Fibroblast of lung (primary cell): ENCODE results near the gene TEX261. TPM values are rescaled to one million over a fixed set of nuclear protein-coding genes. Genes with fewer than 3 reads are reported as not detected.

Source experiments
- DNase-seq, 2 donors: peaks; one replicate each; pipeline versions ENCODE4 v3.0.0 to v3.0.0-alpha.2; 2010; ENCODE audit warnings: low read depth in 2 of 2
- H2AFZ ChIP-seq: 2 replicates; pipeline ENCODE4 v1.5.1; 2012; ENCODE audit warnings: low read length, control low read depth, inconsistent platforms
- H3K27ac ChIP-seq: 2 replicates; pipeline ENCODE4 v1.5.1; 2011; ENCODE audit warnings: low read length, control low read depth; ENCODE audit not compliant: insufficient read depth
- H3K27me3 ChIP-seq: 2 replicates; pipeline ENCODE4 v1.5.1; 2011; ENCODE audit warnings: mild to moderate bottlenecking, low read length; ENCODE audit not compliant: control insufficient read depth, insufficient read depth
- H3K36me3 ChIP-seq: 2 replicates; pipeline ENCODE4 v1.5.1; 2011; ENCODE audit warnings: low read length; ENCODE audit not compliant: control insufficient read depth, insufficient read depth
- H3K4me1 ChIP-seq: 2 replicates; pipeline ENCODE4 v1.5.1; 2011; ENCODE audit warnings: low read length; ENCODE audit not compliant: control insufficient read depth, insufficient read depth; ENCODE audit errors: extremely low read depth
- H3K4me2 ChIP-seq: 2 replicates; pipeline ENCODE4 v1.5.1; 2011; ENCODE audit warnings: low read length, control low read depth; ENCODE audit not compliant: insufficient read depth; ENCODE audit errors: extremely low read depth
- H3K4me3 ChIP-seq, 4 experiments: fragments of 200-600 bp in 1 of 4; sonication (generic) in 1 of 4; replicated peaks in 1 of 4; 2 replicates each; pipeline ENCODE4 v1.5.1; 2011 to 2016; ENCODE audit warnings: low read length in 4 of 4, low read depth in 3 of 4, mild to moderate bottlenecking in 3 of 4, control low read depth in 2 of 4, inconsistent platforms in 1 of 4, mixed read lengths in 1 of 4; ENCODE audit not compliant: insufficient read depth in 1 of 4; ENCODE audit errors: control extremely low read depth in 1 of 4
- H3K79me2 ChIP-seq: 2 replicates; pipeline ENCODE4 v1.5.1; 2012; ENCODE audit warnings: mild to moderate bottlenecking, low read length, inconsistent platforms; ENCODE audit not compliant: control insufficient read depth, insufficient read depth
- H3K9ac ChIP-seq: 2 replicates; pipeline ENCODE4 v1.5.1; 2011; ENCODE audit warnings: mild to moderate bottlenecking, low read length, control low read depth; ENCODE audit not compliant: insufficient read depth
- H3K9me3 ChIP-seq: 2 replicates; pipeline ENCODE4 v1.5.1; 2012; ENCODE audit warnings: low read depth, low read length; ENCODE audit not compliant: control insufficient read depth, insufficient read depth
- H4K20me1 ChIP-seq: 2 replicates; pipeline ENCODE4 v1.5.1; 2011; ENCODE audit warnings: low read length; ENCODE audit not compliant: control insufficient read depth, insufficient read depth; ENCODE audit errors: extremely low read depth
- CTCF ChIP-seq, 2 donors: IDR thresholded peaks in 1 of 2; conservative IDR thresholded peaks in 1 of 2; 1 replicate in 1 of 2; 2 replicates in 1 of 2; pipeline ENCODE4 v1.5.1; 2011 to 2012; ENCODE audit warnings: low read length in 2 of 2, control low read depth in 1 of 2, inconsistent platforms in 1 of 2, low read depth in 1 of 2, mild to moderate bottlenecking in 1 of 2
- EZH2 ChIP-seq: IDR thresholded peaks from 2 replicates; pipeline ENCODE4 v1.5.1; 2012; ENCODE audit warnings: low read length, control low read depth, mild to moderate bottlenecking; ENCODE audit errors: missing control alignments
- polyA plus RNA-seq, 2 donors: library from polyadenylated mRNA; depleted of rRNA in 1 of 2; stranded (reverse) in 1 of 2; unstranded in 1 of 2; fragments of >200 nt; gene quantifications; 2 replicates each; pipeline ENCODE4 v1.2.1, GENCODE V29; 2011 to 2012; ENCODE audit warnings: missing spikeins in 1 of 2
- total RNA-seq: library from RNA; depleted of rRNA; stranded (reverse); fragments of >200 nt; gene quantifications from 2 replicates; pipeline ENCODE4 v1.2.1, GENCODE V29; 2014

The TEX261 gene
- total and polyA plus RNA-seq, 2 donors (not counting 1 experiment from before 2014, with no cell fraction given): 33.0 to 72.6 TPM

GRCh38 chr2:71008342-71008741 lies 13.7 kb upstream of the TEX261 start:
- H4K20me1 ChIP-seq: no peaks in the 10 kb centered on the region
- no peaks in the 10 kb centered on the region for H3K4me1 ChIP-seq
- H3K9me3 ChIP-seq: no peaks in the 10 kb centered on the region
- no peak overlapping the region for H3K9ac ChIP-seq
- no peak overlapping the region for H2AFZ ChIP-seq
- H3K4me3 ChIP-seq: no peak overlapping the region
- no peak overlapping the region for H3K4me2 ChIP-seq
- no peak for DNase-seq
- no peaks in the 10 kb centered on the region for H3K79me2 ChIP-seq
- TF ChIP-seq CTCF (conservative IDR thresholded peaks at IDR 0.05 in 1 of 2, IDR thresholded peaks at IDR 0.05 in 1 of 2; ENCODE audit: low read depth in 1 of 2, low read length in 2 of 2) (no peak), EZH2 (no peak)
- H3K27ac ChIP-seq: no peak overlapping the region
- no peaks in the 10 kb centered on the region for H3K27me3 ChIP-seq
- H3K36me3 ChIP-seq: no peaks in the 10 kb centered on the region

- TF ChIP-seq EZH2 (no peak), CTCF (conservative IDR thresholded peaks at IDR 0.05 in 1 of 2, IDR thresholded peaks at IDR 0.05 in 1 of 2; ENCODE audit: low read depth in 1 of 2, low read length in 2 of 2) (no peak)
- Histone ChIP-seq H2AFZ (no peak overlapping the region), H3K27ac (no peak overlapping the region), H3K27me3 (no peaks in the 10 kb centered on the region), H4K20me1 (no peaks in the 10 kb centered on the region), H3K36me3 (no peaks in the 10 kb centered on the region), H3K4me1 (no peaks in the 10 kb centered on the region), H3K79me2 (no peaks in the 10 kb centered on the region), H3K4me3 (no peak overlapping the region), H3K4me2 (no peak overlapping the region), H3K9me3 (no peaks in the 10 kb centered on the region), H3K9ac (no peak overlapping the region)
- no peak for DNase-seq
Measured at GRCh38 chr2:71006955-71007799, 12.5 kb upstream of the TEX261 start.

GRCh38 chr2:71006323-71006722 lies 11.7 kb upstream of the TEX261 start:
- no peak for DNase-seq

More at GRCh38 chr2:71006323-71006722, 11.7 kb upstream of the TEX261 start:
- Histone ChIP-seq H3K79me2 (no peaks in the 10 kb centered on the region), H3K27me3 (no peaks in the 10 kb centered on the region), H3K4me1 (no peaks in the 10 kb centered on the region), H3K4me3 (no peak overlapping the region), H3K27ac (no peak overlapping the region), H2AFZ (no peak overlapping the region), H4K20me1 (no peaks in the 10 kb centered on the region), H3K9ac (no peak overlapping the region), H3K9me3 (no peaks in the 10 kb centered on the region), H3K36me3 (no peaks in the 10 kb centered on the region), H3K4me2 (no peak overlapping the region)
- TF ChIP-seq CTCF (conservative IDR thresholded peaks at IDR 0.05 in 1 of 2, IDR thresholded peaks at IDR 0.05 in 1 of 2; ENCODE audit: low read depth in 1 of 2, low read length in 2 of 2) (no peak), EZH2 (no peak)
